Mammary epithelial cell (primary cell): ENCODE measurements around the gene GPR141.

ENCODE experiments used
- EZH2 ChIP-seq: IDR thresholded peaks from 2 replicates; pipeline ENCODE4 v1.6.1; 2012; ENCODE audit warnings: low read length, inconsistent platforms, borderline replicate concordance
- TF ChIP-seq, protein P1 (sequence below), 2 donors: IDR thresholded peaks in 1 of 2; conservative IDR thresholded peaks in 1 of 2; 2 replicates each; pipeline ENCODE4 v1.5.1; 2011 to 2012; ENCODE audit warnings: inconsistent platforms in 2 of 2, low read length in 2 of 2, mild to moderate bottlenecking in 2 of 2, control low read depth in 1 of 2, low read depth in 1 of 2; ENCODE audit not compliant: insufficient read depth in 1 of 2; ENCODE audit errors: extremely low read depth in 1 of 2

DNA sequence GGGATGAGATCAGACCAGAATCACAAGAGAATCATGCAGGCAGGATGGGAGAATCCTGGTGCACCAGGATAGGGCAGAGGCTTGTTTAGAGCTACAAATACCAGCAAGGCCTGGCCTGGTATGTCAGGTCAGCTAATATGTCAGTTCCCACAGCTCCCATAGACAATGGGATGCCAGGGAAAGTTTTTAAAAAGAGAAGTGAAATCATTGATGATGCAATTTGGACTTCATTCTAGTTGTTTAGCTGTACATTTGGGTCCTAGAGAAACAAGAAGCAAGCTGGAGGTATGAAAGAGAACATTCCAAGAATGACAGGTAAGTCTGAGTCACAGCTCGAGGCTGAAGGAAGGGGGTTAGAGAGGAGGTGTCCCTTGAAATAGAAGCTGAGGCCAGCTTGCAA is 45.2 kb downstream of the GPR141 start:
- TF ChIP-seq, protein P1, sequence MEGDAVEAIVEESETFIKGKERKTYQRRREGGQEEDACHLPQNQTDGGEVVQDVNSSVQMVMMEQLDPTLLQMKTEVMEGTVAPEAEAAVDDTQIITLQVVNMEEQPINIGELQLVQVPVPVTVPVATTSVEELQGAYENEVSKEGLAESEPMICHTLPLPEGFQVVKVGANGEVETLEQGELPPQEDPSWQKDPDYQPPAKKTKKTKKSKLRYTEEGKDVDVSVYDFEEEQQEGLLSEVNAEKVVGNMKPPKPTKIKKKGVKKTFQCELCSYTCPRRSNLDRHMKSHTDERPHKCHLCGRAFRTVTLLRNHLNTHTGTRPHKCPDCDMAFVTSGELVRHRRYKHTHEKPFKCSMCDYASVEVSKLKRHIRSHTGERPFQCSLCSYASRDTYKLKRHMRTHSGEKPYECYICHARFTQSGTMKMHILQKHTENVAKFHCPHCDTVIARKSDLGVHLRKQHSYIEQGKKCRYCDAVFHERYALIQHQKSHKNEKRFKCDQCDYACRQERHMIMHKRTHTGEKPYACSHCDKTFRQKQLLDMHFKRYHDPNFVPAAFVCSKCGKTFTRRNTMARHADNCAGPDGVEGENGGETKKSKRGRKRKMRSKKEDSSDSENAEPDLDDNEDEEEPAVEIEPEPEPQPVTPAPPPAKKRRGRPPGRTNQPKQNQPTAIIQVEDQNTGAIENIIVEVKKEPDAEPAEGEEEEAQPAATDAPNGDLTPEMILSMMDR (conservative IDR thresholded peaks at IDR 0.05 in 1 of 2, IDR thresholded peaks at IDR 0.05 in 1 of 2; ENCODE audit: extremely low read depth in 1 of 2, insufficient read depth in 1 of 2, low read depth in 1 of 2, low read length in 2 of 2), result no peak
- no peak for TF ChIP-seq EZH2
